AG08395 (cell line): ENCODE results near the gene ZPR1.
"Not testable (repeated sequence)": the region's sequence is repeated elsewhere in the genome, so short reads cannot be mapped to it uniquely, and the experiment has no call there.

ENCODE experiments used
- DNase-seq: peaks from one replicate; pipeline ENCODE4 v3.0.0; 2012; ENCODE audit warnings: mixed read lengths, low spot score

ZPR1 gene

GRCh38 chr11:116823031-116823843 lies 35.4 kb upstream of the ZPR1 start, which contains the start of gene APOA4:
TSS of gene APOA4 (minus strand) at chr11:116823304. CDS start at chr11:116823191, 113 bp downstream.
- DNase-seq = no peak

DNA sequence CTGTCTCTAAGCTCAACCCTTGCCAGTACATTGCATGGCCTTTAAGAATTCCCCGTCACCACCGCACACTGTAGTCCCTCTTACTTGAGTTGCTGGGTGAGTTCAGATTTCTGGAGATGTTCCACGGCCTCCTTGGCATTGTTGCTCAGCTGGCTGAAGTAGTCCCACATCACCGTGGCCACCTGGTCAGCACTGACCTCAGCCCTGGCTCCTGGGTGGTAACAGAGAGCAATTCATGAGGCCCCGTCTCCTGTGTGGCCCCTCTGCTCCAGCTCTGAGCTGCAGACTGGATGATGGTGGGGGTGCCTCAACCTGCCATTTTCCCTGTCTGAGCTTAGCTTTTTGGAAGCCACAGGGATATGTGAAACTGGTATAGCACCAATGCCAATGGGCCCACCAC lies 34.8 kb upstream of the ZPR1 start:
- DNase-seq = no peak

GRCh38 chr11:116821050-116821918 lies 33.5 kb upstream of the ZPR1 start:
- no peak for DNase-seq

DNA sequence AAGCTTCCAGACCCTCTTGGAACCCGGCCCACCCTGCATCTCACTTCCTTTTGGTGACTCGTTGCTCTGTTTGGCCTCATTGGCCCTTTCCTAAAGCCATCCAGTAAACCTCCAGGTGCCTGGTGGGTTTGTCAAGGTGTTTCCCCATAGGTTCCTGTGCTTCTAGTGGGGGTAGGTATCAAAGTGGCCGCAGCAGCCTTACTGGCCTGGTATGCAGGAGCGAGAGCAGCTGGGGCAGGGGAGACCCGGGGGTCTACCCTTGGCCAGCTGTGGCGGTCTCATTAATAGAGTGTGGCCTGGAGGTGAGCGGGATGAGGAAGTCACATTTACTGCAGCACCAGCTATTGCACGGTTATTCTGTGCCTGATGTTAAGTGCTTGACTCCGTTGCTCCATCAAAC lies 31.2 kb upstream of the ZPR1 start:
- no peak for DNase-seq

GRCh38 chr11:116814502-116814901 lies 26.7 kb upstream of the ZPR1 start:
- no peak for DNase-seq

DNA sequence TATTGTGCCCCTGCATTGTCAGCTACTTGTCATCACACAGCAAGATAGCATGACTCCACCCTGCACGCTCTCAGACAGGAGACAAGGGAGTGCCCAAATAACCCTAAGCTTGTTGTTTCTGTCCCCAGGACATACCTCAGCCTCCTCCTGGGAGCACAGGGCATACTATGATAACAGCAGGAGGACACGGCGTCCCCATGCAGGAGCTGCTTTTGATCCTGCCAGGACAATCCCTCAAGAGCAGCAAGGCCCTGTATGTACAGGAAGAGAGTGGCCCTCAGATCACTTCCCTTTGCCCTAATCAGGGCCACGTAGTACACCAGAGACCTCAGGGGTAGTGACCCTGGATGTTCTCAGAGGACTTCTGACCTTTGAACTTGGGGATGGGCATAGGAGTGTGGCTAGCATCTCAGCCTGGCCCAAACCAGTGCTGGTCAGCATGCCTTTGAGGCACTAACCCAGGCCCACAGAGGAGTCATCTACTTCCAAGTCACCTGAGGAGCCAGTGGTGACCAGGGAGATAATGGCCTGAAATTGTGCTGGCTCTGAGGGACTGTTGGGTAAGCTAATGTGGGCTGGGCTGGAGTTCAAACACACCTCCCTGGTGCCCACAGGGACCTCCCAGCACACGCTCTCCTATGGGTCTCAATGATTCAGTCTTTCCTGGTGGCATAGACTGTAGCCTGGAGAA lies 26.1 kb upstream of the ZPR1 start:
- DNase-seq = no peak

DNA sequence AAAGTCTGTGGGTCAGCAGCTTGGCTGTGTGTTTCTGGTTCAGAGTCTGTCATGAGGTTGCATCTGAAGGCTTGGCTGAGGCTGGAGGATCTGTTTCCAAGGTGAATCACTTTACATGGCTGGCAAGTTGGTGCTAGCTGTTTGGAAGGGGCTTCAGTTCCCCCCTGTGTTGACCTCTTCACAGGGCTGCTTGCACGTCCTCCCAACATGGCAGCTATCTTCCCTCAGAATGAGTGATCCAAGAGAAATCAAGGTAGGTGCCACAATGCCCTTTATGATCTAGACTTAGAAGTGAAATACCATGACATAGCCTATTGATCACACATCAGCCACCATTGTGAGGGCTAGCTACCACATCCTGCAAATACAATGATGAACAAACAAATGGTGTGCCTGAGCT lies 25.3 kb upstream of the ZPR1 start:
- no peak for DNase-seq

GRCh38 chr11:116812109-116812508 lies 24.3 kb upstream of the ZPR1 start:
- DNase-seq = no peak

DNA sequence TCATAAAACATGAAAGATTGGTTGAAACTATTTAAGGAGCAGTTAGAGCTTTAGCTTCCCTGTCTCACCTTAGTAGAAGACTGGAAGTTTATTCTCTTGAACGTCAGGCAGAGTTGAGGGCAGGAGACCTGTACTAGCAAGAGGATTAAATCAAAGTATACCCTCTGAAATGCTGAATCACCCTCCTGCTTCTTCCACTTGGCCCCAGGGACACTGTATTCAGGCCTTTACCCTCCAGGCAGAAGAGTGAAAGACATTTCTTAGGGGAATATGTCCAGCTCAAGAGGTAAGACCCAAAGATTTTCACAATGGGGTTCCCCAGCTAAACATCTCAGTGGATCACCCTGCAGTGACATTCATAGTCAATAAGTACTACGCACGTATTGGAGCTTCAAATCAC lies 23.4 kb upstream of the ZPR1 start:
- DNase-seq = no peak

GRCh38 chr11:116808262-116809175 lies 20.7 kb upstream of the ZPR1 start:
- peak; percentile 25 for DNase-seq

DNA sequence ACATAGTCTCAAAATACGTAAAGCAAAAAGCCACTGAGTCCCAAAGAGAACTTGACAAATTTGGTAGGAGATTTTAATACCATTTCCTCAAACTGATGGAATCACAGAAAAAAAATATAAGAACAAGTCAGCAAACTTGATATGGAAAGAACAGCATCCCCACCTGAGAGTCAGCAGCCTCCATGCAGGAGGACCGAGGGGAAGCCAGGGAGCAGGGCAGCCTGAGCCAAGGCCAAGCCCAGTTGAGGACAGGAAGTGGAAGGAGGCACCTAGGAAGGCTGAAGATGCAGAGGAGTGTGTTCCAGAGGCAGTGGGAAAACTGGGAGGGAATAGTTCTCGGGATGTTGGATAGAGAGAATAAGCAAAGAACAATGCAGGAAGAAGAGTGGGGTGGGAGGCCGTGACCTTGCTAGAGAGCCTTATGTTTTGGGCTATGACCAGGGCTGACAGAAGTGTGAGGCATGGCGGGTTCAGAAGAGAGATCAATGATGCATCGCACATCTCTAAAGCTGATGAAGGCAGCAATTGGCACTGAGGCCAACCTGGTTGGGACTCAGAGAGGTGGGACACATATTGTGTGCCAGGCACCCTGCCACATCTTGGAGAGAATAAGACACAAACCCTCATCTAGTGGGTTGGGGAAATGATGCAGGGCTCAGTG lies 19.9 kb upstream of the ZPR1 start:
- DNase-seq = no peak

GRCh38 chr11:116804001-116804400 lies 16.2 kb upstream of the ZPR1 start:
- no peak for DNase-seq

- not testable (repeated sequence) for DNase-seq
Measured at GRCh38 chr11:116801662-116802061, 13.8 kb upstream of the ZPR1 start.

DNA sequence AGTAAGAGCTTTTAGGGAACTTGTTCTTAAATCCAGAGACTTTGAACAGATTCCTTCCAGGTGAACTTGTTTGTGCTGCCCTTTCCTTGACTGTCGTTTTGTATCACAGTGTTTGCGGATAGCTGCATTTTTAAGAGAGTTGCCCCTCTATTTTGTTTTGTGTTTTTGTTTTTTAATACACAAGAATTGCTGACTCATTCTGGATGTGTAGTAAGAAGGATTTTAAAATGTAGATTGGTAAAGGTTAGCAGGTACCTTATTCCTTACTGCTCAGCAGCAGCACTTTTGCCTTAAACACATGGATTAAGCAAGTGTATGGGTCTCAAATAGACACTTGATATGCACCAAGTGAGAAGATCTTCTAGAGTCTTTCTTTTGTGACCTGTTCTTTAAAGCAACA lies 12.8 kb upstream of the ZPR1 start:
- no peak for DNase-seq

- no peak for DNase-seq
Measured at GRCh38 chr11:116798368-116798767, 10.5 kb upstream of the ZPR1 start.

- no peak for DNase-seq
Measured at GRCh38 chr11:116797816-116798215, 10.0 kb upstream of the ZPR1 start.

- DNase-seq = no peak
Measured at GRCh38 chr11:116796548-116796947, 8.7 kb upstream of the ZPR1 start.

GRCh38 chr11:116794851-116795250 lies 7.0 kb upstream of the ZPR1 start:
- no peak for DNase-seq

DNA sequence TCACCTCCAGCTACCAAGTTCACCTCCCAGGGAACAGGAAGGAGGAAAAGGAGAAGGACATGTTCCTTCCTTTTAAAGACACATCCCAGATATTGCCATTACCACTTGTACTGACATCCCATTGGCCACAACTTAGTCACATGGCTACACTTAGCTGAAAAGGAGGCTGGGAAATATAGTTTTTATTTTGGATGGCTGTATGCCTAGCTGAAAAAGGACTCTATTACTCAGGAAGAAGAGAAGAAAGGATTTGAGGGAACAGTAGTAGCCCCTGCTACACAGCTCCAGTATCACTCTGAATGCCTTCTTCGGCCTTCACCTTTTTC lies 5.9 kb upstream of the ZPR1 start:
- DNase-seq = no peak

DNA sequence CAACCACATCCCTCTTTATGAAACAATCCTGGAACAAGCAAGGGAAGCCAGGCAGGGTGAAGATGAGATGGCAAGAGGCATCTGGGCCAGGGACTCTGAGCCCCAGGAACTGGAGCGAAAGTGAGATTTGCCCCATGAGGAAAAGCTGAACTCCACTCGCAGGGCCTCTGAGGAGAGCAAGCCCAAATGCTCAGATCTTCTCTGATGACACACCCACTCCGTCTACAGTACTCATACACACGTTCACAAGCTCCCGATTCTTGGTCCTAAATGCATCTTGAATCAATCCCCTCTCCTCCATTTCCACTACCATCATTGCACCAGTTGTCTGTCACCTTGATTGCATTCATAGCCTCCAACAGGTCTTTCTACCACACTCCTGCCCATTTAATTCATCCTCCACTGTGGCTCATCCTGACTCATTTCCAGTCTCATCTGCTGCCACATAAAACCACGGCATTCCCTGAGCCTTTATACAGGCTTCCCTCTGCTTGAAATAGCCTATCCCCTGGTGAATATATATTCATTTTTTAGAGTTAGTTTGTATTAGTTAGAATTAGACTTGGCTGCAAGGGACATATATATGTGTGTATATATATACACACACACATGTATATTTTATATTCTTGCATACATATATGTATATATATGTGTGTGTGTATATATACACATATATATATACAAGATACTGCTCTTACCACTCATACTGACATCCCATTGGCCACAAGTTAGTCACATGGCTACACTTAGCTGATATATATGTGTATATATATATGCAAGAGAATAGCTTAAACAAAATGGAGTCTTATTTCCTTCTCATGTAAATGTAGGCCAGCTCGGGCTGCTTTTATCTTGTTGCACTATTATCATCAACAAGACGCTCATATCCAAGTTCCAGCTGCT lies 5.3 kb upstream of the ZPR1 start:
- peak; percentile 74 for DNase-seq
